Endothelial cell of umbilical vein (primary cell): Measurements from ENCODE around the gene SCN5A. TPM values are rescaled to one million over a fixed set of nuclear protein-coding genes. Genes with fewer than 3 reads are reported as not detected.

ENCODE experiments used
- BruUV-seq: library from RNA; stranded (reverse); fragments of 400-500 nt; replicated peaks from 2 replicates; lab custom pipeline; 2021; lab: Mats Ljungman, UMichigan
- CTCF ChIA-PET: fragments of 300-600, 350-600 bp; sonication (Branson Sonifier 250); formaldehyde crosslinking; loops from one replicate; lab custom pipeline; 2021; ENCODE audit warnings: antibody characterized with exemption, inconsistent platforms; lab: Charles Lee
- POLR2A ChIA-PET: fragments of 300-600, 350-600 bp; sonication (Branson Sonifier 250); formaldehyde crosslinking; loops from one replicate; lab custom pipeline; 2021; ENCODE audit warnings: antibody characterized with exemption, inconsistent platforms; lab: Charles Lee
- DNase-seq: peaks from one replicate; pipeline ENCODE4 v3.0.0-alpha.2; 2011; ENCODE audit warnings: low read depth, low spot score
- FAIRE-seq: peaks from 2 replicates; lab custom pipeline; 2011; peaks lifted over from hg19 to GRCh38; lab: Jason Lieb, UNC
- H2AFZ ChIP-seq: 2 replicates; pipeline ENCODE4 v1.6.0; 2012; ENCODE audit warnings: low read depth, low read length, control low read depth, inconsistent platforms
- H3K27ac ChIP-seq: 2 replicates; pipeline ENCODE4 v1.5.1; 2011; ENCODE audit warnings: low read depth, mild to moderate bottlenecking, control low read depth, low read length, moderate library complexity; ENCODE audit not compliant: insufficient read depth
- H3K27me3 ChIP-seq, 2 experiments: 2 replicates each; pipeline versions ENCODE4 v1.6.0 to v1.6.1; 2011; ENCODE audit warnings: low read length in 2 of 2, mixed read lengths in 1 of 2; ENCODE audit not compliant: control insufficient read depth in 2 of 2, insufficient read depth in 2 of 2
- H3K36me3 ChIP-seq, 2 experiments: 2 replicates in 1 of 2; 3 replicates in 1 of 2; pipeline ENCODE4 v1.5.1; 2011; ENCODE audit warnings: low read length in 2 of 2, mild to moderate bottlenecking in 1 of 2, moderate library complexity in 1 of 2; ENCODE audit not compliant: control insufficient read depth in 2 of 2, insufficient read depth in 2 of 2; ENCODE audit errors: extremely low read depth in 1 of 2
- H3K4me1 ChIP-seq: 3 replicates; pipeline ENCODE4 v1.5.1; 2011; ENCODE audit warnings: mild to moderate bottlenecking, low read length; ENCODE audit not compliant: control insufficient read depth, insufficient read depth; ENCODE audit errors: extremely low read depth
- H3K4me2 ChIP-seq: 2 replicates; pipeline ENCODE4 v1.6.1; 2011; ENCODE audit warnings: low read length, control low read depth, mixed read lengths; ENCODE audit not compliant: insufficient read depth
- H3K4me3 ChIP-seq, 3 experiments: fragments of 200-600 bp in 1 of 3; sonication (generic), shearing (Covaris generic) in 1 of 3; replicated peaks in 1 of 3; 2 replicates each; pipeline ENCODE4 v1.5.1; 2011 to 2016; ENCODE audit warnings: control low read depth in 3 of 3, low read length in 3 of 3, mild to moderate bottlenecking in 2 of 3, inconsistent platforms in 1 of 3, low read depth in 1 of 3, moderate library complexity in 1 of 3; ENCODE audit not compliant: insufficient read depth in 1 of 3
- H3K79me2 ChIP-seq: 2 replicates; pipeline ENCODE4 v1.6.0; 2012; ENCODE audit warnings: low read length, inconsistent platforms; ENCODE audit not compliant: control insufficient read depth, insufficient read depth
- H3K9ac ChIP-seq: replicated peaks from 2 replicates; pipeline ENCODE3; 2011; ENCODE audit warnings: low read length, control low read depth; ENCODE audit not compliant: insufficient read depth; ENCODE audit errors: extremely low read depth
- H3K9me1 ChIP-seq: replicated peaks from 3 replicates; pipeline ENCODE4 v1.6.0; 2011; ENCODE audit warnings: mild to moderate bottlenecking, low read length; ENCODE audit not compliant: control insufficient read depth, insufficient read depth; ENCODE audit errors: extremely low read depth
- H3K9me3 ChIP-seq: replicated peaks from 2 replicates; pipeline ENCODE4 v1.5.1; 2012; ENCODE audit warnings: low read length, inconsistent platforms; ENCODE audit not compliant: control insufficient read depth, insufficient read depth
- H4K20me1 ChIP-seq: replicated peaks from 2 replicates; pipeline ENCODE3; 2011; ENCODE audit warnings: mild to moderate bottlenecking, low read length; ENCODE audit not compliant: control insufficient read depth, insufficient read depth; ENCODE audit errors: extremely low read depth
- CTCF ChIP-seq, 2 donors: IDR thresholded peaks; 1 replicate in 1 of 2; 2 replicates in 1 of 2; pipeline ENCODE4 v1.5.1; 2011; ENCODE audit warnings: low read length in 2 of 2, mild to moderate bottlenecking in 2 of 2, moderate library complexity in 2 of 2, control low read depth in 1 of 2, inconsistent platforms in 1 of 2, low read depth in 1 of 2; ENCODE audit not compliant: insufficient read depth in 1 of 2; ENCODE audit errors: extremely low read depth in 1 of 2
- EZH2 ChIP-seq: IDR thresholded peaks from 2 replicates; pipeline ENCODE4 v1.6.1; 2012; ENCODE audit warnings: borderline replicate concordance, low read depth, mild to moderate bottlenecking, moderate library complexity, low read length, inconsistent platforms; ENCODE audit not compliant: severe bottlenecking
- FOS ChIP-seq: IDR thresholded peaks from 2 replicates; pipeline ENCODE4 v1.6.1; 2011; ENCODE audit warnings: mild to moderate bottlenecking, low read length, moderate library complexity, borderline replicate concordance; ENCODE audit not compliant: insufficient read depth
- GATA2 ChIP-seq: IDR thresholded peaks from 2 replicates; pipeline ENCODE4 v1.7.0; 2011; ENCODE audit warnings: low read depth, mild to moderate bottlenecking, moderate library complexity, mixed read lengths, low read length; ENCODE audit not compliant: insufficient read length, insufficient read depth
- JUN ChIP-seq: IDR thresholded peaks from 2 replicates; pipeline ENCODE4 v1.6.1; 2011; ENCODE audit warnings: borderline replicate concordance, low read depth; ENCODE audit not compliant: insufficient read length, insufficient read depth
- MAX ChIP-seq: IDR thresholded peaks from 2 replicates; pipeline ENCODE4 v1.6.1; 2011; ENCODE audit not compliant: insufficient read depth, insufficient read length
- MYC ChIP-seq: IDR thresholded peaks from one replicate; pipeline ENCODE4 v1.6.1; 2011; ENCODE audit warnings: mild to moderate bottlenecking, low read depth, low read length
- POLR2A ChIP-seq: IDR thresholded peaks from 2 replicates; pipeline ENCODE4 v1.6.1; 2012; ENCODE audit warnings: low read depth, mild to moderate bottlenecking, control low read depth, low read length
- POLR2AphosphoS5 ChIP-seq: IDR thresholded peaks from 2 replicates; pipeline ENCODE4 v1.6.1; 2012; ENCODE audit warnings: low read depth, mild to moderate bottlenecking, control low read depth, low read length, moderate library complexity; ENCODE audit not compliant: insufficient read depth
- dilution Hi-C: fragments of 300-500 bp; cut with MboI; formaldehyde crosslinking; loops from one replicate; pipeline ENCODE4 v1.15.0; 2019; ENCODE audit warnings: low sequenced_read_pairs; ENCODE audit not compliant: extremely low pct_ligation_motif_present
- intact Hi-C: fragments of 100-400 bp; cut with micrococcal nuclease; formaldehyde crosslinking; loops from one replicate; pipeline ENCODE4 v1.10.0; 2022
- polyA plus RNA-seq, 4 experiments: library from polyadenylated mRNA; depleted of rRNA in 3 of 4; stranded (reverse) in 3 of 4; unstranded in 1 of 4; fragments of >200 nt; gene quantifications; 2 replicates each; pipeline versions ENCODE4 v1.2.1 to v1.2.3, GENCODE V29; 2011 to 2012; ENCODE audit warnings: missing spikeins in 1 of 4
- total RNA-seq: library from RNA; stranded (reverse); gene quantifications from 2 replicates; pipeline ENCODE4 v1.2.3, GENCODE V29; 2021

Gene SCN5A
- total and polyA plus RNA-seq, 2 donors (not counting 3 experiments of a cell fraction or from before 2014, with no cell fraction given) = 2.7 to 20.0 TPM

- no peak overlapping the region for H3K27ac ChIP-seq
- H4K20me1 ChIP-seq = no peaks in the 10 kb centered on the region
- BruUV-seq = no TSS peak
- H3K9me3 ChIP-seq = no peaks in the 10 kb centered on the region
- no peak overlapping the region for H3K4me3 ChIP-seq
- no peaks in the 10 kb centered on the region for H3K9me1 ChIP-seq
- H3K4me1 ChIP-seq = no peaks in the 10 kb centered on the region
- intact Hi-C loops = no loop called here
- ChIA-PET POLR2A (no interaction called here), CTCF (interaction anchor here (1.4 kb wide), 1 partner anchor 385 kb away, joined by 3 read pairs; no protein-coding TSS in a partner anchor)
- H3K27me3 ChIP-seq = no peaks in the 10 kb centered on the region
- no peak for TF ChIP-seq FOS
- no peak overlapping the region for H3K4me2 ChIP-seq
- no peak overlapping the region for H2AFZ ChIP-seq
- no peaks in the 10 kb centered on the region for H3K36me3 ChIP-seq
- DNase-seq (no peak), FAIRE-seq (no peak)
- H3K79me2 ChIP-seq = no peaks in the 10 kb centered on the region
- dilution Hi-C loops = no loop called here
- H3K9ac ChIP-seq = no peak overlapping the region
Measured at GRCh38 chr3:38614651-38615352, 34.7 kb downstream of the SCN5A start.

GRCh38 chr3:38614091-38614490 is 35.4 kb downstream of the SCN5A start:
- H3K9me1 ChIP-seq = no peaks in the 10 kb centered on the region
- no peaks in the 10 kb centered on the region for H3K27me3 ChIP-seq
- no peak overlapping the region for H3K9ac ChIP-seq
- POLR2A ChIA-PET = no interaction called here
- no peak overlapping the region for H3K4me3 ChIP-seq
- CTCF ChIA-PET = no interaction called here
- BruUV-seq = no TSS peak
- H2AFZ ChIP-seq = no peak overlapping the region
- FAIRE-seq = no peak
- no peak overlapping the region for H3K4me2 ChIP-seq
- dilution Hi-C loops (no loop called here), intact Hi-C loops (no loop called here)
- no peaks in the 10 kb centered on the region for H4K20me1 ChIP-seq
- no peak overlapping the region for H3K27ac ChIP-seq
- H3K36me3 ChIP-seq = no peaks in the 10 kb centered on the region
- H3K79me2 ChIP-seq = no peaks in the 10 kb centered on the region
- TF ChIP-seq POLR2A = no peak
- no peak for TF ChIP-seq FOS
- no peak for TF ChIP-seq GATA2
- no peak for TF ChIP-seq CTCF (IDR thresholded peaks at IDR 0.05; ENCODE audit: extremely low read depth in 1 of 2, insufficient read depth in 1 of 2, low read depth in 1 of 2, low read length in 2 of 2)
- no peak for TF ChIP-seq MYC
- TF ChIP-seq POLR2AphosphoS5 = no peak
- no peak for TF ChIP-seq EZH2
- no peak for TF ChIP-seq JUN
- no peak for TF ChIP-seq MAX
- H3K9me3 ChIP-seq = no peaks in the 10 kb centered on the region
- no peak for DNase-seq
- no peaks in the 10 kb centered on the region for H3K4me1 ChIP-seq
